GM23248 (cell line): ENCODE measurements around the gene REXO2. TPM values are rescaled to one million over a fixed set of nuclear protein-coding genes. Genes with fewer than 3 reads are reported as not detected.

Experiments
- DNase-seq: peaks from one replicate; pipeline ENCODE4 v3.0.0-alpha.2; 2015
- H2AFZ ChIP-seq: fragments of 200-600 bp; sonication (generic); 2 replicates; pipeline ENCODE4 v1.6.1; 2016; ENCODE audit warnings: antibody characterized with exemption
- H3F3A ChIP-seq: fragments of 200-600 bp; sonication (generic); 2 replicates; pipeline ENCODE4 v1.6.1; 2016; ENCODE audit warnings: mild to moderate bottlenecking, antibody characterized with exemption, mixed run types; ENCODE audit not compliant: insufficient read depth
- H3K27ac ChIP-seq: fragments of 200-600 bp; sonication (generic); 2 replicates; pipeline ENCODE4 v1.5.1; 2016; ENCODE audit warnings: mild to moderate bottlenecking
- H3K27me3 ChIP-seq: fragments of 200-600 bp; sonication (generic); replicated peaks from 2 replicates; pipeline ENCODE4 v1.6.1; 2016; ENCODE audit warnings: mild to moderate bottlenecking; ENCODE audit not compliant: insufficient read depth
- H3K36me3 ChIP-seq: fragments of 200-600 bp; sonication (generic); 2 replicates; pipeline ENCODE4 v1.6.1; 2016; ENCODE audit warnings: low read depth, mild to moderate bottlenecking
- H3K4me1 ChIP-seq: fragments of 200-600 bp; sonication (generic); 2 replicates; pipeline ENCODE4 v1.6.1; 2016; ENCODE audit warnings: mild to moderate bottlenecking; ENCODE audit not compliant: insufficient read depth
- H3K4me2 ChIP-seq: fragments of 200-600 bp; sonication (generic); one replicate; pipeline ENCODE4 v1.6.1; 2016; ENCODE audit warnings: mild to moderate bottlenecking; ENCODE audit not compliant: unreplicated experiment
- H3K4me3 ChIP-seq: fragments of 200-600 bp; sonication (generic); 2 replicates; pipeline ENCODE4 v1.5.1; 2016; ENCODE audit warnings: mild to moderate bottlenecking
- H3K79me2 ChIP-seq: fragments of 200-600 bp; sonication (generic); 2 replicates; pipeline ENCODE4 v1.6.1; 2016; ENCODE audit warnings: mild to moderate bottlenecking; ENCODE audit not compliant: insufficient read depth
- H3K9ac ChIP-seq: fragments of 200-600 bp; sonication (generic); 2 replicates; pipeline ENCODE4 v1.6.1; 2016; ENCODE audit warnings: mild to moderate bottlenecking
- H3K9me2 ChIP-seq: fragments of 200-600 bp; sonication (generic); 2 replicates; pipeline ENCODE4 v1.6.1; 2016; ENCODE audit warnings: mixed run types, mild to moderate bottlenecking, moderate library complexity; ENCODE audit not compliant: insufficient read depth
- H3K9me3 ChIP-seq: fragments of 200-600 bp; sonication (generic); one replicate; pipeline ENCODE4 v1.6.1; 2017; ENCODE audit warnings: low read depth
- H4K20me1 ChIP-seq: fragments of 200-600 bp; sonication (generic); 2 replicates; pipeline ENCODE4 v1.6.0; 2016; ENCODE audit not compliant: insufficient read depth
- EZH2 ChIP-seq: fragments of 200-600 bp; sonication (generic); IDR thresholded peaks from 2 replicates; pipeline ENCODE4 v1.6.1; 2018; ENCODE audit warnings: antibody characterized with exemption, mild to moderate bottlenecking; ENCODE audit not compliant: insufficient read depth, poor library complexity, severe bottlenecking
- EZH2phosphoT487 ChIP-seq: fragments of 200-600 bp; sonication (generic); IDR thresholded peaks from 2 replicates; pipeline ENCODE4 v1.6.1; 2018; ENCODE audit warnings: antibody characterized with exemption, moderate library complexity, mild to moderate bottlenecking, low read depth; ENCODE audit not compliant: insufficient read depth
- WGBS, 2 experiments: methylation state at CpG; one replicate each; pipeline ENCODE4 v1.1.6; 2015 to 2017; ENCODE audit warnings: low lambda C conversion rate in 2 of 2, low coverage in 1 of 2; ENCODE audit errors: missing lambda C conversion rate in 2 of 2; 5-methylcytosine and 5-hydroxymethylcytosine counted together
- in situ Hi-C: fragments of 300-500 bp; cut with MboI; formaldehyde crosslinking; loops from 2 replicates; pipeline ENCODE4 v1.15.0; 2020
- polyA plus RNA-seq: library from polyadenylated mRNA; unstranded; fragments of >200 nt; fragmentation: Nextera tagmentation; extraction: Ambion mirVana; gene quantifications from 2 replicates; pipeline ENCODE4 v1.2.1, GENCODE V29; 2016
- total RNA-seq: library from RNA; depleted of rRNA; stranded (reverse); fragments of >200 nt; shearing (Covaris generic); gene quantifications from 2 replicates; pipeline ENCODE4 v1.2.3, GENCODE V29; 2014

Gene REXO2
- total and polyA plus RNA-seq, 2 experiments from 2014 or later = 350 to 418 TPM

DNA sequence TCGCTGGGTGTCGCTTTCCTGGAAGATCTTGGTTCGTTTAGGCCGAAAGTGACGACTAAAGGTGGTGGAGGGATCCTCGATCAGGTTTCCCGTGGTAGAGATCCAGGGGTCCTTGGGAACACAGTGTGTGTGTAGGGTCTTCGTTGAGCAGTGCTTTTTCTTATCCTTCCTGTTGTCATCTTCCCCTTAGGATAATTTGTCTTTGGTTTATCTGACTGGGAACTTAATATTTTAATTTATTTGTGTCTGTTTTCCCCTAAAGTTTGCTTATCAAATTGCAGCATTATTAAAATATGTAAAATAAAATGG is 38.4 kb upstream of the REXO2 start:
- Histone ChIP-seq H3K9ac (peak overlapping the region; percentile 98), H3K4me3 (peak overlapping the region; percentile 94), H3K4me1 (peaks cover 45% of the 10 kb centered on the region), H2AFZ (peak overlapping the region; percentile 37), H3K9me3 (no peaks in the 10 kb centered on the region), H4K20me1 (peaks cover 9% of the 10 kb centered on the region; the same call in 1 of the 2 replicates), H3K79me2 (peaks cover 70% of the 10 kb centered on the region), H3K36me3 (peaks cover 21% of the 10 kb centered on the region), H3K27me3 (no peaks in the 10 kb centered on the region), H3K4me2 (peak overlapping the region; percentile 87), H3F3A (peaks cover 7% of the 10 kb centered on the region; the same call in 1 of the 2 replicates), H3K27ac (peak overlapping the region; percentile 99), H3K9me2 (no peaks in the 10 kb centered on the region)
- TF ChIP-seq EZH2phosphoT487 (no peak), EZH2 (no peak)
- in situ Hi-C loops = no loop called here
- no peak for DNase-seq
- WGBS, 2 experiments = 0 to 2% methylated on average over 8 of the region's 8 CpGs

DNA sequence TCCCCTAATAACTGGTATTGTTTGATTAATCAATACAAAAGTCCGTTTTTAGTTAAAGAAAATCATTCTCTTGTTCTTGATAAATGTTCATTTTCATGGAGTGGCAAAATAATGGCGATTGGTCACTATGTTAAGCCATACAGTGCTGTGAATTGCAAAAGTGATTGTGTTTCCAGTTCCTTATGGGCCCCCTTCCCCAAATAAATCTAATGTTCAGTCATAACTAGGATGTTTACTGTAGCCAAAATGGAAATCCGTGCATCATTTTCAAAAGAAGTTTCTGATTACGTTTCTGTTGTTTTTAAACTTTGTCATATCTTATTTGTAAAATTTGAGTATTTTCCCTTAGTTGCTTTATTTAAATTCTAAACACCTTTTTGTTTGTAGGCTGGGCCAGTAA is 38.0 kb upstream of the REXO2 start:
- H3K4me3 ChIP-seq = peak overlapping the region; percentile 94
- peak overlapping the region; percentile 99 for H3K27ac ChIP-seq
- H3K79me2 ChIP-seq = peaks cover 75% of the 10 kb centered on the region
- H3K9ac ChIP-seq = peak overlapping the region; percentile 98
- H3K4me2 ChIP-seq = peak overlapping the region; percentile 87
- H3F3A ChIP-seq = peaks cover 7% of the 10 kb centered on the region; the same call in 1 of the 2 replicates
- H3K9me2 ChIP-seq = no peaks in the 10 kb centered on the region
- 2 to 3% methylated on average over 4 of the region's 4 CpGs for WGBS, 2 experiments
- H3K27me3 ChIP-seq = no peaks in the 10 kb centered on the region
- in situ Hi-C loops = no loop called here
- peaks cover 9% of the 10 kb centered on the region; the same call in 1 of the 2 replicates for H4K20me1 ChIP-seq
- H3K9me3 ChIP-seq = no peaks in the 10 kb centered on the region
- peak overlapping the region; percentile 37; the same call in 1 of the 2 replicates for H2AFZ ChIP-seq
- peak; percentile 40 for DNase-seq
- H3K36me3 ChIP-seq = peaks cover 26% of the 10 kb centered on the region
- H3K4me1 ChIP-seq = peaks cover 45% of the 10 kb centered on the region
- no peak for TF ChIP-seq EZH2phosphoT487
- TF ChIP-seq EZH2 = no peak

DNA sequence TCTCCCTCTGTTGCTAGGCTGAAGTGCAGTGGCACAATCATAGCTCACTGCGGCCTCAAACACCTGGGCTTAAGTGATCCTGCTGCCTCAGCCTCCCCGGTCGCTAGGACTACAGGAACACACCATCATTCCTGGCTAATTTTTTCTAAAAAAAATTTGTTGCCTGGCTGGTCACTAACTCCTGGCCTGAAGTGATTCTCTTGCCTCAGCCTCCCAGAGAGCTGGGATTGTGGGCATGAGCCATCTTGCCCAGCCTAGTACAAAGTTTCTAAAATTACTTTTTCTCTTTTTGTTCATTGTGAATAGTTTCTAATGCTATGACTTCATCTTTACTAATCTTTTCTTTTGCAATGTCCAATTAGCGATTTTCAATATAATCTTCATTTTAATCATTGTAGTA is 26.3 kb upstream of the REXO2 start:
- H3F3A ChIP-seq = peaks cover 42% of the 10 kb centered on the region; the same call in 1 of the 2 replicates
- no peak overlapping the region for H2AFZ ChIP-seq
- no peaks in the 10 kb centered on the region for H3K9me3 ChIP-seq
- H3K9me2 ChIP-seq = no peaks in the 10 kb centered on the region
- DNase-seq = no peak
- H4K20me1 ChIP-seq = no peaks in the 10 kb centered on the region
- in situ Hi-C loops = no loop called here
- H3K27me3 ChIP-seq = no peaks in the 10 kb centered on the region
- peaks cover 14% of the 10 kb centered on the region for H3K4me1 ChIP-seq
- H3K27ac ChIP-seq = no peak overlapping the region
- H3K79me2 ChIP-seq = peaks cover 12% of the 10 kb centered on the region
- H3K36me3 ChIP-seq = peaks cover 27% of the 10 kb centered on the region
- H3K4me3 ChIP-seq = no peak overlapping the region
- TF ChIP-seq EZH2phosphoT487 (no peak), EZH2 (no peak)
- WGBS, 2 experiments = 95 to 99% methylated on average over 4 of the region's 4 CpGs
- H3K9ac ChIP-seq = no peak overlapping the region
- H3K4me2 ChIP-seq = no peak overlapping the region

DNA sequence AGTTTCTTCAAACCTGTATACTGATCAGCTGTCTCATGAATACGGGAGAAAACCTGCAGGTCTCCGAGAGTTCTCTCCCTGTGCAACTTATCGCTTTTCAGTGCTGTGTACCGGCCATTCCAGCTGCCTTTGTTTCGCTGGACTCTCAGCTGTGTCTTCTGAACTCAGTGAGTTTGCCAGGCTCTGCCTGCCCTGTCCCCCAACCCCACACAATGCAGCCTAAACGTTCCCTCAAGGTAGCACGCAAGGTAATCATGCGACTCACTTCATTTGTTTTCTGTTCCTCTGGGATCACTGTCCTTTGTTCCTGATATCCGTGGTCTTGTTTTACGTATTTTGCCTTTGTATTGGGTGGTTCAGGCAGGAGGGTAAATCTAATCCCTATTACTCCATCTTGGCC is 25.3 kb upstream of the REXO2 start:
- in situ Hi-C loops = no loop called here
- no peak overlapping the region for H3K9ac ChIP-seq
- no peaks in the 10 kb centered on the region for H4K20me1 ChIP-seq
- H3F3A ChIP-seq = peaks cover 34% of the 10 kb centered on the region; the same call in 1 of the 2 replicates
- H3K9me2 ChIP-seq = no peaks in the 10 kb centered on the region
- no peaks in the 10 kb centered on the region for H3K9me3 ChIP-seq
- no peak overlapping the region for H3K27ac ChIP-seq
- H2AFZ ChIP-seq = no peak overlapping the region
- no peak for DNase-seq
- H3K4me1 ChIP-seq = peaks cover 14% of the 10 kb centered on the region
- H3K79me2 ChIP-seq = peaks cover 2% of the 10 kb centered on the region
- no peaks in the 10 kb centered on the region for H3K27me3 ChIP-seq
- TF ChIP-seq EZH2 (no peak), EZH2phosphoT487 (no peak)
- WGBS, 2 experiments = 81 to 82% methylated on average over 10 of the region's 10 CpGs
- H3K36me3 ChIP-seq = peaks cover 18% of the 10 kb centered on the region
- H3K4me3 ChIP-seq = no peak overlapping the region
- H3K4me2 ChIP-seq = no peak overlapping the region

DNA sequence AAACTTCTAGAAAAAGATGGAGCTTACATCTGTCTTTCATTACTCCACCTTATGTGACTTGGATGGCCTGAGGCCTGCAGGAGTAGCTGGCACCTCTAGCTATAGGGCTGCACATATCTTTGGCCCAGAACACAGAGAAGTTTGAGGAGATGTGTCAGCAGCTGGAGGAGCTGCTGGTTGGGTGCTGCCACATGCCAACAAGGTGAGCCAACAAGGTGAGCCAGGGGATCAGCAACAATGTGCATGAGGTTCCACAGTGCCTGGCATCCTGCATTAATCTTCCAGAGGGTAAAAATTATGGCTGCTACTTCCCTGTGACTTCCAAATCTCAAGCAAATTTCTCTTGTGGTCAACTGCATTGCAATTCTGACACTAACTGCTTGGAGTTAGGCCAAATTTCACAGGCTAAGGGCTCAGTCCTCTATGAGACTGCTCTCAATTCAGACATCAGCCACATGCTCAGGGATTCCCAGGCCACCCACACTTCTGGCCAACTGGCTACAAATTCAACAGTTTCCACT is 22.8 kb upstream of the REXO2 start:
- no peak overlapping the region for H3K4me2 ChIP-seq
- TF ChIP-seq EZH2 = no peak
- TF ChIP-seq EZH2phosphoT487 = no peak
- H3K4me1 ChIP-seq = peaks cover 14% of the 10 kb centered on the region
- no peaks in the 10 kb centered on the region for H3K79me2 ChIP-seq
- H3F3A ChIP-seq = peaks cover 18% of the 10 kb centered on the region; the same call in 1 of the 2 replicates
- no peaks in the 10 kb centered on the region for H3K9me2 ChIP-seq
- in situ Hi-C loops = no loop called here
- DNase-seq = peak; percentile 70
- no peaks in the 10 kb centered on the region for H3K9me3 ChIP-seq
- no peak overlapping the region for H2AFZ ChIP-seq
- no peak overlapping the region for H3K9ac ChIP-seq
- H3K36me3 ChIP-seq = no peaks in the 10 kb centered on the region
- no peaks in the 10 kb centered on the region for H3K27me3 ChIP-seq
- H4K20me1 ChIP-seq = no peaks in the 10 kb centered on the region
- H3K27ac ChIP-seq = peak overlapping the region; percentile 31
- H3K4me3 ChIP-seq = no peak overlapping the region
